CD4-positive, alpha-beta T cell treated with Interleukin-15 for 1 hour (primary cell): ENCODE results near the gene DYNC1H1.

Source experiments
- DNase-seq: peaks from one replicate; pipeline ENCODE4 v3.0.0-alpha.2; 2020

DYNC1H1 gene

GRCh38 chr14:101964297-101965180 lies at the start of gene DYNC1H1:
DYNC1H1 (plus strand) TSS chr14:101964573; CDS start chr14:101964692, 119 bp downstream.
- peak; percentile 90 for DNase-seq

GRCh38 chr14:101915871-101916815 lies 48.2 kb upstream of the DYNC1H1 start:
- no peak for DNase-seq

- DNase-seq = no peak
Observed at GRCh38 chr14:101916816-101917412, 47.5 kb upstream of the DYNC1H1 start.

GRCh38 chr14:101917413-101918017 lies 46.9 kb upstream of the DYNC1H1 start:
- no peak for DNase-seq

- no peak for DNase-seq
Observed at GRCh38 chr14:101918065-101918989, 46.0 kb upstream of the DYNC1H1 start.

- DNase-seq = no peak
Observed at GRCh38 chr14:101920271-101920670, 44.1 kb upstream of the DYNC1H1 start.

- no peak for DNase-seq
Observed at GRCh38 chr14:101922866-101923265, 41.5 kb upstream of the DYNC1H1 start.

- no peak for DNase-seq
Observed at GRCh38 chr14:101925152-101925551, 39.2 kb upstream of the DYNC1H1 start.

- DNase-seq = no peak
Observed at GRCh38 chr14:101926085-101926484, 38.3 kb upstream of the DYNC1H1 start.

- no peak for DNase-seq
Observed at GRCh38 chr14:101926620-101927019, 37.8 kb upstream of the DYNC1H1 start.

- DNase-seq = no peak
Observed at GRCh38 chr14:101927859-101928258, 36.5 kb upstream of the DYNC1H1 start.

GRCh38 chr14:101928415-101928841 lies 35.9 kb upstream of the DYNC1H1 start:
- no peak for DNase-seq

GRCh38 chr14:101929096-101929495 lies 35.3 kb upstream of the DYNC1H1 start:
- DNase-seq = no peak

GRCh38 chr14:101929946-101930345 lies 34.4 kb upstream of the DYNC1H1 start:
- no peak for DNase-seq

- DNase-seq = no peak
Observed at GRCh38 chr14:101932673-101933072, 31.7 kb upstream of the DYNC1H1 start.

- no peak for DNase-seq
Observed at GRCh38 chr14:101933209-101933608, 31.2 kb upstream of the DYNC1H1 start.

GRCh38 chr14:101934601-101935150 lies 29.7 kb upstream of the DYNC1H1 start:
- no peak for DNase-seq

- no peak for DNase-seq
Observed at GRCh38 chr14:101937926-101938767, 26.2 kb upstream of the DYNC1H1 start.

- DNase-seq = no peak
Observed at GRCh38 chr14:101939646-101940170, 24.7 kb upstream of the DYNC1H1 start.

GRCh38 chr14:101944451-101944850 lies 19.9 kb upstream of the DYNC1H1 start:
- no peak for DNase-seq
